ENCODE results near the gene C2.
A peak's percentile ranks its signal among the peaks of the same experiment; 100 is the strongest.
"Not testable (repeated sequence)": the region's sequence is repeated elsewhere in the genome, so short reads cannot be mapped to it uniquely, and the experiment has no call there.

Gene C2

DNA sequence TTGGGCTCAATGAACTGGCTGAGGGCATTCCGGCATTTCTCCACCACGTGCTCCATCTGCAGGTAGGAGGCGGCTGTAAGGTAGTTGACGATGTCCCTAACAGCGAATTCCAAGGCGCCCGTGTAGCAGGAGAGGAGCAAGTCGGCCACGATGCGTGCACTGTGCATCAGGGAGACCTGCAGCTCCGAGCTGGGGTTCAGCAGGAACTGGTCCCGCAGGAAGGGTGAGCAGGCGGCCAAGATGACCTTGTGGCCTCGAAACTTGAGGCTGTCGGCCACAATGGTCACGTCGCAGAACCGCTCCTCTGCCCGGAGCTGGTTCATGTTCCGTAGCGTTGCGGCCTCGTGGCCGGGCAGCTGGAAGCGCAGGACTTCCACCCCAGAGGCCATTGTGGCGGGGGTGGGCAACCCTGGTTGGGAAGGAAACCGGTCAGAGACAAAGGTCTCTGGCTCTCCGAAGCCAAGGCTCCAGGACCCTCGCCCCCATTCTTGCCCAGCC is 26.6 kb upstream of the C2 start:
- POLR2A ChIA-PET, result interaction anchor here (1.5 to 2.3 kb wide), 2 partner anchors 38 to 73 kb away, joined by 5 to 6 read pairs; partner anchors contain the start of genes HSPA1B and NEU1
- CTCF ChIA-PET, result interaction anchor here (1.3 to 6.6 kb wide), 2 partner anchors 11 to 51 kb away, joined by 3 to 35 read pairs; no protein-coding TSS in a partner anchor
- DNase-seq (ENCODE audit: low read depth, low spot score), result no peak
- peak overlapping the region; percentile 73 for H3K4me3 ChIP-seq (ENCODE audit: low read depth, low read length)
- TF ChIP-seq, protein P1, sequence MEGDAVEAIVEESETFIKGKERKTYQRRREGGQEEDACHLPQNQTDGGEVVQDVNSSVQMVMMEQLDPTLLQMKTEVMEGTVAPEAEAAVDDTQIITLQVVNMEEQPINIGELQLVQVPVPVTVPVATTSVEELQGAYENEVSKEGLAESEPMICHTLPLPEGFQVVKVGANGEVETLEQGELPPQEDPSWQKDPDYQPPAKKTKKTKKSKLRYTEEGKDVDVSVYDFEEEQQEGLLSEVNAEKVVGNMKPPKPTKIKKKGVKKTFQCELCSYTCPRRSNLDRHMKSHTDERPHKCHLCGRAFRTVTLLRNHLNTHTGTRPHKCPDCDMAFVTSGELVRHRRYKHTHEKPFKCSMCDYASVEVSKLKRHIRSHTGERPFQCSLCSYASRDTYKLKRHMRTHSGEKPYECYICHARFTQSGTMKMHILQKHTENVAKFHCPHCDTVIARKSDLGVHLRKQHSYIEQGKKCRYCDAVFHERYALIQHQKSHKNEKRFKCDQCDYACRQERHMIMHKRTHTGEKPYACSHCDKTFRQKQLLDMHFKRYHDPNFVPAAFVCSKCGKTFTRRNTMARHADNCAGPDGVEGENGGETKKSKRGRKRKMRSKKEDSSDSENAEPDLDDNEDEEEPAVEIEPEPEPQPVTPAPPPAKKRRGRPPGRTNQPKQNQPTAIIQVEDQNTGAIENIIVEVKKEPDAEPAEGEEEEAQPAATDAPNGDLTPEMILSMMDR (IDR thresholded peaks at IDR 0.05; ENCODE audit: insufficient read depth, low read length, missing control alignments), result no peak

GRCh38 chr6:31901415-31901952 is 26.0 kb upstream of the C2 start:
- DNase-seq (ENCODE audit: low read depth, low spot score), result no peak
- ChIA-PET POLR2A (interaction anchor here (1.4 to 2.3 kb wide), 3 partner anchors 39 to 74 kb away, joined by 3 to 6 read pairs (median 5); partner anchors contain the start of genes HSPA1B and NEU1), CTCF (interaction anchor here (1.3 to 6.6 kb wide), 2 partner anchors 12 to 50 kb away, joined by 3 to 35 read pairs; no protein-coding TSS in a partner anchor)
- H3K4me3 ChIP-seq (ENCODE audit: low read depth, low read length), result peak overlapping the region; percentile 73
- TF ChIP-seq, protein P1 (IDR thresholded peaks at IDR 0.05; ENCODE audit: insufficient read depth, low read length, missing control alignments), result no peak

DNA sequence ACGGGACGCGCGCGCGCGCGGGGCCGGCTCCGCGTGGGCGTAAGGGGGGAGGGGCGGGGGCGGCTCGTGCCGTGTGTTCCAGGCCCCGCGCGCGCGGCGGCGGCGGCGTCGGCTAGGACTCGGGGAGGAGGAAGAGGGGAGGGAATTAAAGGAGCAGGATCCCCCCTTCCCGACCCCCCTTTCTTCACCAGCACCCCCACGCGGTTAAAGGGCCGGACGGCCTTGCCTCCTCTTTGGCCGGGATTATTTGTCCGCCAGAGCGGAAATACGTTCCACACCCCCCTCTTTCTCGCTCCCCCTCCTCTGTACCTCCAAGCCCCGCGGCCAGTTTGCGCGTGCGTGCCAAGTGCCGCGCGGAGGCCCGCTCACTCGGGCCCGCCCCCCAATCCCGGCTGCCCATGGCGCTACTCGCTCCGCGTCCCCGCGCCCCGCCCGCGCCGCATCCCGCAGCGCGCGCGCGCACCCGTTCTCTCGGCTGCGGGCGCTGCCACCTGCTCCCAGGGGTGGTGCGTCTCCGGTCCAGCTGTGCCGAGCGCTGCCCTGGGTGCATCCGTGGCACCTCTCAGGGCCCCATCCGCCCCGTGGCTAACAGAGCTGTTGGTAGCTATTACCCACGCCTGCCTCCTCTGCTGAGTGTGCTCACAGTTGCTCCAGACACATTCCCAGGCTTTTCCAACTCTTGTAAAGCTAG is 25.4 kb upstream of the C2 start, which contains the start of gene ZBTB12:
TSS of gene ZBTB12 (minus strand) at position 134 of the 691 bp plus-strand sequence. CDS start 781 bp downstream, outside the sequence.
- POLR2A ChIA-PET, result interaction anchor here (0.7 to 2.3 kb wide), 5 partner anchors 11 to 75 kb away, joined by 3 to 6 read pairs (median 4); partner anchors contain the start of genes HSPA1B, NELFE, NEU1 and SKIC2
- H3K4me3 ChIP-seq (ENCODE audit: low read depth, low read length), result peak within 1 kb of the TSS; percentile 73
- TF ChIP-seq, protein P1 (IDR thresholded peaks at IDR 0.05; ENCODE audit: insufficient read depth, low read length, missing control alignments), result no peak
- peak; percentile 80 for DNase-seq (ENCODE audit: low read depth, low spot score)
- CTCF ChIA-PET, result interaction anchor here (1.0 to 6.6 kb wide), 2 partner anchors 15 to 50 kb away, joined by 4 to 35 read pairs; no protein-coding TSS in a partner anchor

- no peak for DNase-seq (ENCODE audit: low read depth, low spot score)
- ChIA-PET CTCF (interaction anchor here (0.7 to 6.6 kb wide), 3 partner anchors 48 to 56 kb away, joined by 3 to 35 read pairs (median 4); no protein-coding TSS in a partner anchor), POLR2A (no interaction called here)
- TF ChIP-seq, protein P1 (IDR thresholded peaks at IDR 0.05; ENCODE audit: insufficient read depth, low read length, missing control alignments), result no peak
- no peak overlapping the region for H3K4me3 ChIP-seq (ENCODE audit: low read depth, low read length)
Observed at GRCh38 chr6:31903957-31904356, 23.6 kb upstream of the C2 start.

DNA sequence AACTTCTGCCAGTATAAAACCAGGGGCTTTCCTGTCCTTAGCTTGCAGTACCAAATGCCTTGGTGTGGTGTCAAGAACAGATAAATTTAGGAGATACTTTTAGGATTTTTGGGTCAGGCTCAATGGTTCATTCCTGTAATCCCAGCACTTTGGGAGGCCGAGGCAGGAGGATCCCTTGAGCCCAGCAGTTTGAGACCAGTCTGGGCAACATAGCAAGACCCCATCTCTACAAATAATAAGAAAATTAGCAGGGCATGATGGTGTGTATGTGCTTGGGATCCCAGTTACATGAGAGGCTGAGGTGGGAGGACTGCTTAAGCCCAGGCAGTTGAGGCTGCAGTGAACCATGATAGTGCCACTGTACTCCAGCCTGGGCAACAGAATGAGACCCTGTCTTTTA is 22.5 kb upstream of the C2 start:
- ChIA-PET POLR2A (no interaction called here), CTCF (interaction anchor here (1.1 to 6.6 kb wide), 2 partner anchors 47 to 51 kb away, joined by 4 to 35 read pairs; no protein-coding TSS in a partner anchor)
- DNase-seq (ENCODE audit: low read depth, low spot score), result no peak
- H3K4me3 ChIP-seq (ENCODE audit: low read depth, low read length), result no peak overlapping the region
- TF ChIP-seq, protein P1 (IDR thresholded peaks at IDR 0.05; ENCODE audit: insufficient read depth, low read length, missing control alignments), result no peak

- no peak overlapping the region for H3K4me3 ChIP-seq (ENCODE audit: low read depth, low read length)
- POLR2A ChIA-PET, result no interaction called here
- no peak for DNase-seq (ENCODE audit: low read depth, low spot score)
- CTCF ChIA-PET, result interaction anchor here (6.6 kb wide), 1 partner anchor 46 kb away, joined by 35 read pairs; no protein-coding TSS in a partner anchor
- TF ChIP-seq, protein P1 (IDR thresholded peaks at IDR 0.05; ENCODE audit: insufficient read depth, low read length, missing control alignments), result no peak
Observed at GRCh38 chr6:31906122-31906521, 21.4 kb upstream of the C2 start.

- ChIA-PET CTCF (interaction anchor here (0.6 kb wide), 1 partner anchor 46 kb away, joined by 3 read pairs; no protein-coding TSS in a partner anchor), POLR2A (interaction anchor here (1.1 kb wide), 1 partner anchor 9 kb away, joined by 3 read pairs; the partner anchor contains the start of gene EHMT2)
- not testable (repeated sequence) for H3K4me3 ChIP-seq (ENCODE audit: low read depth, low read length); DNase-seq (ENCODE audit: low read depth, low spot score)
Observed at GRCh38 chr6:31906727-31907126, 20.8 kb upstream of the C2 start.
